ENCODE results near the gene GARNL3.

Gene GARNL3

DNA sequence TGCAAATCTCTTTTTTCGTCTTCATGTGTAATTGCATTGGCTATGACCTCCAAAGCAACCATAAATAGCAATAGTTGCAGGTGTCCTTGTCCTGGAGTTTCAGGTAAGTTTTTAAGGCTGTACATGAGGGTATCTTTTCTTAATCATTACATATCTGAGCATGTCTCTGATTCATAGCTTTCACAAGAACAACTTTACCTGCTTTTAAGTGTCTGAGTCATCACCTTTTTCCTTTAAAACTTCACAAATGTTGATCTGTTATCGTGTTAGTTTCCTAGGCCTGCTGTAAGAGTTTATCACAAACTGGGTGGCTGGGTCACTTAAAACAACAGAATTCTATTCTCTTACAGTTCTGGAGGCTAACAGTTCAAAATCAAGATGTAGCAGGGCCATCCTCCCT is 13.8 kb downstream of the GARNL3 start:
- no peak for DNase-seq

DNA sequence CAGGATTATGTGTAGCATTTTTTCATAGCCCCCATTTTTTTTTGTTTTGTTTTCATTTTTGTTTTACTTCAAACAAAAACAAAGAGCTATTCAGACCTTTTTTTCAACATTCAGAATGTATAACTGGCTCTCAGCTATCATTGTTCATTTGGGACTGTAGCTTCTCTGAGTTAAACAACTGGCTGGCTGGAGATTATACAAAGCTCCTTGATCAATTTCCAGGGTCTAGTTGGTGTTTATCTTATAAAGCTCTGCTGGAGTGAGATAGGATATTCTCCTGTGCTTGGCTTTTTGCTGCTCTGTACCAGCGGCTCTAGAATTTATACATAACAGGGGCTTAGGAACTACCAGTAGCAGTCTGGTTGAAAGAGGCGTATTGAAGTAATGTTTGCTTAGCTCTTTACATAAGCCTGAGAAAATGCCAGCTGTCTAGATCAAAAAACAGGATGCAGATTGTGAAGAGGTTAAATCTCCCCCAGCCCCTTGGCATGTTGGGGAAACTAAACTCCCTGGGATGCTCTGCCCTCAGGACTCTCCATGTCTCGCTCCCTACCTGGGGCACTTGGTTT is 15.2 kb downstream of the GARNL3 start:
- no peak for DNase-seq

- no peak for DNase-seq
These were observed 16.5 kb downstream of the GARNL3 start for GRCh38 chr9:127280880-127281660.

DNA sequence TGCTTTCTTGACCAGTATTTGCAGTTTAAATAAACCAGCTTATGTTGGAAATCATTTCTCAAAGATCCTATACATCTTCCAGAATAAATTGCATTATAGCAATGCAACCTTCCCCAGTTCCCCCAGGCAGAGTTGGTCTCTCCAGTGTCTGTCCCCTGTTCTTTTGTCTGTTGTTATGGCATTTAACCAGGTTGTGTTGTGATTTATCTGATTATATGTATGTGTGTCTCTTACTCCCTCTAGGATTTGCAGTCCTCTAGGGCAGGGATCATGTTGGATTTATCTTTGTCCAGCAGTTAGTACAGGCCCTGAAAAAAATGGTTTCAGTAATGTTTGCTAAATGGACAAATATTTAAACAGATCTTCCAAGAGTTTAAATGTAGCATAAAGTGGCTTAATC is 17.3 kb downstream of the GARNL3 start:
- no peak for DNase-seq

GRCh38 chr9:127282611-127283010 is 18.0 kb downstream of the GARNL3 start:
- DNase-seq: no peak

- no peak for DNase-seq
These were observed 18.6 kb downstream of the GARNL3 start for GRCh38 chr9:127283135-127283534.

GRCh38 chr9:127283917-127284497 is 19.4 kb downstream of the GARNL3 start:
- peak; percentile 37 for DNase-seq

- DNase-seq: no peak
These were observed 21.4 kb downstream of the GARNL3 start for GRCh38 chr9:127285965-127286364.

DNA sequence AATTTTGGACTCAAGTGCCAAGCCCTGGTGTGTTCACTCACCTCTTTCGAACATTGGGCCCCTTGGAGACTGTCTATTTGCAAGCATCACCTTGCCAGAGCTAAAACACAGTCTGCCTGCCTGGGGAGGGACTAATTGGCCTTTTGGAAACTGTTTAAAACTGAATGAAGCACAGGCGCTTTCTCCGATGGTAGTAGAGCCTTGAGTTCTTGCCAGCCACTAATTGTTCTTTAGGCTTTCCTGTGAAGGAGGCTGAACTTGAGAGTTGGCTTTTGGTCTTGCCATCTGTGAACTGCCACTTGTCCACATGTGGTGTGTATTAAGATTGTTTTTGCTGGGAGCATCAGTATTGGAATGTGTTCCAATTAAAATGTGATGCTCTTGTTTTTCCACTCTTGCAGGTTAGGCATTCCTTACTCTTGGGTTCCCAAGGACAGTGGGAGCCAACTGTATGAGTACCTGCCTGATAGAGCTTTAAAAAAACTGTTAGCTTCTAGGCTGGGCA is 26.0 kb downstream of the GARNL3 start:
- DNase-seq: no peak

- no peak for DNase-seq
These were observed 26.7 kb downstream of the GARNL3 start for GRCh38 chr9:127291246-127291778.

DNA sequence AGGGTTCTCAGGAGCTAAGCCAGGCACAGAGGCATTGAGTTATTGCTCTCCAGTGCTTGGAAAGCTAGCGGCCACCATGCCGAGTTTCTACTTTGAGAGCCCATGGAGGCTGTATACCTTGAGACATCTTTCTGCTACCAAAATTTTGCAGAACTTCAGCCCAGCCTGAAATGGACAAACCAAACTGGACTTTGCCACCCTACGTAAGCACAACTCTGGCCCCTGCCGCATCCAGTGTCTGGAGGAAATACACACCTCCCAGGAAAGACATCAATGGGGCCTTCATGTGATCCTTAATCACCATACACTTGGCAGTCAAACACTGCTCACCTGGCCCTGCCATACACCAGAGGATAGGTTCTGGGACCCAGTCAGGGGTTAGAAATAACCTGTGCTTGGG is 27.8 kb downstream of the GARNL3 start:
- no peak for DNase-seq

- no peak for DNase-seq
These were observed 28.8 kb downstream of the GARNL3 start for GRCh38 chr9:127293328-127293727.

- DNase-seq: no peak
These were observed 29.2 kb downstream of the GARNL3 start for GRCh38 chr9:127293767-127294166.

- no peak for DNase-seq
These were observed 30.4 kb downstream of the GARNL3 start for GRCh38 chr9:127295005-127295404.

- no peak for DNase-seq
These were observed 36.4 kb downstream of the GARNL3 start for GRCh38 chr9:127300886-127301447.

DNA sequence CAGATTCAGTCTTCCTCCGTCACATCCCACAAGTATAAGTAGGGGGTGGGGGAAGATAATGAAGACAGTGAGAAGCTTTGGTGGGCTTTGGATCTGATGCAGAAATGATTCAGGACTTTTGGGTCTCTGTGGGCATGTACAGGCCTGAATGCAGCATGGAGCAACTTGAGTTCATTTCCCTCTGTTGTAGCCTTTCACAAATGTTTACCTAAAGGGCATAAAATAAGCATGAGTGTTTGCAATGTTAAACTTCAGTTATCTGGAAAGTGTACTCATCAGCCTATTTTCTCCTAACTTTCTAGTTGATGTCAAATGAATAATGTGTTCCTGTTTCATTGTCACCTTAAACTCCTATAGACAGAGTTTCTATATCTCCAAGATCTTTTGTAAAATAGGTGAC is 39.3 kb downstream of the GARNL3 start:
- DNase-seq: no peak

DNA sequence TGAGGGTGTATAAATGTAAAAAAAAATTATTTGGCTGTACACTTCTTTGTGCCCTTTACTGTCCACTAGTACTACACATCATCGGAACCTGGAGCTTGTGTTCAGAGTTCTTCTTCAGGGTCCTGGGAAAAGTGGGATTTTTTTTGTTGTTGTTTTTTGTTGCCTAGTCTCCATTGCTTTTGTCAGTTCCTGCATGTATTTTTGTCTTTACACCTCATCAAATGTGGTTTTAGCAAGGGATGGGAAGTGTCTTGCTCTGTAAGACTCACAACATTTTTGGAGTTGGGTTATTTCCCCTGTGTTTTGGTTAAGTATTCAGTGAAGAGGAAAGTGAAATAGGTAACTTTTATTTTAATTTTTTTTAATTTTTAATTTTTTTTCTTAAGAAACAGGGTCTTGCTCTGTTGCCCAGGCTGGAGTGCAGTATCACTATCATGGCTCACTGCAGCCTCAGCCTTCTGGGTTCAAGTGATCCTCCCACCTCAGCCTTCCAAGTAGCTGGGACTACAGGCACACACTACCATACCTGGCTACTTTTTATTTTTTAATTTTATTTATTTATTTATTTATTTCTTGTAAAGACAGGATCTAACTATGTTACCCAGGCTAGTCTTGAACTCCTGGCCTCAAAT is 40.7 kb downstream of the GARNL3 start:
- DNase-seq: no peak

- no peak for DNase-seq
These were observed 41.3 kb downstream of the GARNL3 start for GRCh38 chr9:127305838-127306226.

DNA sequence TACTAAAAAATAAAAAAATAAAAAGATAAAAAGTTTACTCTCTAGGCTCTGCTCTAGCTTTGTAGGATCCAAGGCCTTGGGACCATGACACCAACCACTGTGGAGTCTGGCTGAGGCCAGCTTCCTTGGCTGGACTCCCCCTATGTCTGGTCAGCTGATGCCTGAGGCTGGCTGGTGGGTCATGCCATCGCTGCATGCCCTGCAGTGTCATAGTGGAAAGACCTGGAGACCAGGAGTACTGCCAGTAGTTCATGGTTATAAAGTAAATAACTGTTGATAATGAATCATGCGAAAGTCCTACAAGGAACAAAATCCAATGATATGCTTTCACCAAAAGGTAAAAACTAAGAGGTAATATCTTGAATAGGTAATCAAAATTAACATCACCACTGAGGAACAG is 43.2 kb downstream of the GARNL3 start:
- DNase-seq: no peak

- DNase-seq: peak; percentile 58
These were observed 44.3 kb downstream of the GARNL3 start for GRCh38 chr9:127308652-127309434.

- DNase-seq: no peak
These were observed 45.1 kb downstream of the GARNL3 start for GRCh38 chr9:127309715-127310114.

DNA sequence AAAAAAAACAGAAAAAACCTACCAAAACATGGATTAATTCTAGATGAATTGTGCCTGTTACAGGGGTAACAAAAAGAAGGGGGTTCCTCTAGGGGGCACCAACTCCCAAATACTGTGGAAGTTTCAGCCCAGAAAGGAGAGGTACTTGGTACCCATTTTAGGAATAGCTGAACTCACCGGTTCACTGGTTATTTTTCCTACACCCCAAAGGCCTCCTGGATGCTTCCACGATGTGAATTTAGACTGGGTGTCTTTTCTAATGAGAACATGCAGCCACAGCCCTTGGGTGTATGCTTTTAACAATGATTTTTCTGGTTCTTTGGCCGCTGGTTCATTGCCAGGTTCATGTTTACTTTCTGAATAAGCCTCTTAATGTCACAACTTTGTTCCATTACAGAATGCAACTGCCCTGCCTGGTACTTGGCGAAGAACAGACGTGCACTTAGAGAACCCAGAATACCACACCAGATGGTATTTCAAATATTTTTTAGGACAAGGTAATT is 46.7 kb downstream of the GARNL3 start:
- peak; percentile 18 for DNase-seq
